Measurements from ENCODE around the gene MYBPHL. TPM values are rescaled to one million over a fixed set of nuclear protein-coding genes. Genes with fewer than 3 reads are reported as not detected.

MYBPHL gene
- total RNA-seq, 2 experiments from 2014 or later: not detected

DNA sequence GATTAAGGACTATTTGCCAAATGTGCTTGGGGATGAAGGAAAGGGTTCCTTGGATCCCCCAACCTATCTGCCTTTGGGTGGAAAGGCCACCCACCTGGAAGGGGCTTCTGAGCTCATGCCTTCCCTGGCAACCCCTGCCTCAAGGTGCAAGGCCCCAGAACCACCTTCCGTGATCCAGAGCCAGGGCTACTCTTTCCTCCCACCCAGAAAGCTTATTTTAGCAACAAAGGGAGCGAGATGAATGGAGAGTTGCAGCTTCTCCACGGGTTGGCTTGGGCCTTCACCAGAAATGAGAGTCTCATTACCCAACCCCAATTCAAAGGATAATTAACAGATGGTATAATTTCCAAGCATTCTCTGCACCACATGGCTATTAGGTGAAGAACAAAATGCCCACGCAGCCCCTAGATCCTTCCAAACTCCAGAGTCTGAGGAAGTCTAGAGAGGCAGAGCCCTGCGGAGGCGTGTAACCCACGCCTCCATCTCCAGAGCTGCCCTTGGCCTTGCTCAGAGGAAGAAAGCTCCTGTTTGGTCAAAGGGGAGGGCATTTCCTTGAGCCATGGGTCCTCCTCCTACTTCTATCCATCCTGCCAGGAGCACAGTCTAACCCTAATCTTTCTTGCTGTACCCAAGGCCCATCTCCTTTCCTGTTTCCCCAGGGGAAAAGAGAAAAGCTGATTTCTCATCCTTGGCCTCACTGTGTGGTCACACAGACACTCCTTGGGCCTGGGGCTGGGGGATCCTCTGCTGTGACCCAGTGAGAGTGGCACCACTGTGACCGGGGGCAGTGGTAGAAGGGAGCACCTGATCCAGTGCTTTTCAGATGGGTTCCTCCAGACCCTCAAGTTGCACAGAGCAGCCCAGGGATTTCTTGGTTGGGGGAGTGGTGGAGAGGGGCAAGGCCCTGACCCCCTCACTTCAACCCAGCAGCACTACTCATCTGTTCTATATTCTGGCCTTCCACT, 59.1 kb downstream of the MYBPHL start:
- ATAC-seq (no peak), DNase-seq (no peak)
- H3K4me1 Mint-ChIP-seq (ENCODE audit: low read depth): peaks cover 9% of the 10 kb centered on the region
- ChIA-PET CTCF (interaction anchor here (0.7 to 3.8 kb wide), 6 partner anchors 9 to 285 kb away, joined by 3 to 15 read pairs (median 4); partner anchors contain the start of gene SORT1), POLR2A (interaction anchor here (1.0 to 2.4 kb wide), 3 partner anchors 10 to 34 kb away, joined by 3 to 6 read pairs (median 6); partner anchors contain the start of gene SARS1)
- H3K27ac Mint-ChIP-seq: no peak overlapping the region
- H3K4me3 Mint-ChIP-seq: no peak overlapping the region
- H3K27me3 Mint-ChIP-seq: no peaks in the 10 kb centered on the region
- H3K9me3 Mint-ChIP-seq: no peaks in the 10 kb centered on the region
- intact Hi-C loops (cut with micrococcal nuclease): no loop called here
- no peaks in the 10 kb centered on the region for H3K36me3 Mint-ChIP-seq (ENCODE audit: low read depth)
- TF ChIP-seq, protein P1, sequence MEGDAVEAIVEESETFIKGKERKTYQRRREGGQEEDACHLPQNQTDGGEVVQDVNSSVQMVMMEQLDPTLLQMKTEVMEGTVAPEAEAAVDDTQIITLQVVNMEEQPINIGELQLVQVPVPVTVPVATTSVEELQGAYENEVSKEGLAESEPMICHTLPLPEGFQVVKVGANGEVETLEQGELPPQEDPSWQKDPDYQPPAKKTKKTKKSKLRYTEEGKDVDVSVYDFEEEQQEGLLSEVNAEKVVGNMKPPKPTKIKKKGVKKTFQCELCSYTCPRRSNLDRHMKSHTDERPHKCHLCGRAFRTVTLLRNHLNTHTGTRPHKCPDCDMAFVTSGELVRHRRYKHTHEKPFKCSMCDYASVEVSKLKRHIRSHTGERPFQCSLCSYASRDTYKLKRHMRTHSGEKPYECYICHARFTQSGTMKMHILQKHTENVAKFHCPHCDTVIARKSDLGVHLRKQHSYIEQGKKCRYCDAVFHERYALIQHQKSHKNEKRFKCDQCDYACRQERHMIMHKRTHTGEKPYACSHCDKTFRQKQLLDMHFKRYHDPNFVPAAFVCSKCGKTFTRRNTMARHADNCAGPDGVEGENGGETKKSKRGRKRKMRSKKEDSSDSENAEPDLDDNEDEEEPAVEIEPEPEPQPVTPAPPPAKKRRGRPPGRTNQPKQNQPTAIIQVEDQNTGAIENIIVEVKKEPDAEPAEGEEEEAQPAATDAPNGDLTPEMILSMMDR (IDR thresholded peaks at IDR 0.05): no peak

- Mint-ChIP-seq H3K4me3 (no peak overlapping the region), H3K27me3 (peaks cover 3% of the 10 kb centered on the region), H3K27ac (no peak overlapping the region), H3K36me3 (ENCODE audit: low read depth) (no peaks in the 10 kb centered on the region), H3K9me3 (no peaks in the 10 kb centered on the region), H3K4me1 (ENCODE audit: low read depth) (peaks cover 18% of the 10 kb centered on the region)
- CTCF ChIA-PET: interaction anchor here (1.1 to 3.8 kb wide), 2 partner anchors 153 to 286 kb away, joined by 3 to 15 read pairs; partner anchors contain the start of gene SORT1
- intact Hi-C loops (cut with micrococcal nuclease): no loop called here
- POLR2A ChIA-PET: interaction anchor here (2.4 kb wide), 1 partner anchor 11 kb away, joined by 6 read pairs; no protein-coding TSS in a partner anchor
- TF ChIP-seq, protein P1 (IDR thresholded peaks at IDR 0.05): no peak
- DNase-seq (no peak), ATAC-seq (no peak)
Measured at GRCh38 chr1:109246141-109246551, 60.7 kb downstream of the MYBPHL start.

- POLR2A ChIA-PET: interaction anchor here (1.2 to 1.4 kb wide), 3 partner anchors 10 to 30 kb away, joined by 3 to 4 read pairs (median 4); partner anchors contain the start of gene SARS1
- Mint-ChIP-seq H3K27me3 (peaks cover 3% of the 10 kb centered on the region), H3K4me3 (no peak overlapping the region), H3K36me3 (ENCODE audit: low read depth) (no peaks in the 10 kb centered on the region), H3K4me1 (ENCODE audit: low read depth) (peaks cover 12% of the 10 kb centered on the region), H3K9me3 (no peaks in the 10 kb centered on the region), H3K27ac (no peak overlapping the region)
- ATAC-seq: no peak
- TF ChIP-seq, protein P1 (IDR thresholded peaks at IDR 0.05): no peak
- DNase-seq: no peak
- intact Hi-C loops (cut with micrococcal nuclease): no loop called here
- CTCF ChIA-PET: interaction anchor here (3.8 kb wide), 1 partner anchor 155 kb away, joined by 15 read pairs; the partner anchor contains the start of gene SORT1
Measured at GRCh38 chr1:109243860-109244552, 62.8 kb downstream of the MYBPHL start.

DNA sequence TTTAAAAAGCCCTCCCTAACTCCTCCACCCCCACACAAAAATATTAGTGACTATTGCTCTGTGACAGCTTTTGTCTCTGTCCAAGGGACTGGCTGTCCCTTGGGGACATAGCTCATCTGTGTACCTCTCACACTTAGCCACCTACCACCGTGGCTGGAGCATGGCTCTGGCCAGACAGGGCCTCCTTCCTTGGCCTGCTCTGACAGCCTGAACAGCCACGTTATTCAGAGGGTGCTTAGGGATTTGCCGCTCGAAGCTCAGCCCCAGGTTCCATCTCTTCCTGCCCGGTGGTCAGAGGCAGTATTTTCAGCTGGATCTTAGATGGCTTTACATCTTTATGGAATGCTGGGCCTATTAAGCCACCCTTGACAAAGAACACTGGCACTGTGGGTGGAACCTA, 63.6 kb downstream of the MYBPHL start:
- intact Hi-C loops (cut with micrococcal nuclease): no loop called here
- ChIA-PET CTCF (no interaction called here), POLR2A (interaction anchor here (1.2 to 1.4 kb wide), 4 partner anchors 10 to 44 kb away, joined by 3 to 4 read pairs (median 4); partner anchors contain the start of gene SARS1)
- H3K4me3 Mint-ChIP-seq: no peak overlapping the region
- TF ChIP-seq, protein P1 (IDR thresholded peaks at IDR 0.05): no peak
- no peaks in the 10 kb centered on the region for H3K9me3 Mint-ChIP-seq
- H3K4me1 Mint-ChIP-seq (ENCODE audit: low read depth): peaks cover 11% of the 10 kb centered on the region
- peaks cover 3% of the 10 kb centered on the region for H3K27me3 Mint-ChIP-seq
- ATAC-seq (no peak), DNase-seq (no peak)
- H3K36me3 Mint-ChIP-seq (ENCODE audit: low read depth): no peaks in the 10 kb centered on the region
- H3K27ac Mint-ChIP-seq: no peak overlapping the region

Measured in activated CD8-positive, alpha-beta T cell treated with anti-CD3 and anti-CD28 coated beads for 36 hours (primary cell).